ENCODE measurements around the gene KIF15.

Gene KIF15

DNA sequence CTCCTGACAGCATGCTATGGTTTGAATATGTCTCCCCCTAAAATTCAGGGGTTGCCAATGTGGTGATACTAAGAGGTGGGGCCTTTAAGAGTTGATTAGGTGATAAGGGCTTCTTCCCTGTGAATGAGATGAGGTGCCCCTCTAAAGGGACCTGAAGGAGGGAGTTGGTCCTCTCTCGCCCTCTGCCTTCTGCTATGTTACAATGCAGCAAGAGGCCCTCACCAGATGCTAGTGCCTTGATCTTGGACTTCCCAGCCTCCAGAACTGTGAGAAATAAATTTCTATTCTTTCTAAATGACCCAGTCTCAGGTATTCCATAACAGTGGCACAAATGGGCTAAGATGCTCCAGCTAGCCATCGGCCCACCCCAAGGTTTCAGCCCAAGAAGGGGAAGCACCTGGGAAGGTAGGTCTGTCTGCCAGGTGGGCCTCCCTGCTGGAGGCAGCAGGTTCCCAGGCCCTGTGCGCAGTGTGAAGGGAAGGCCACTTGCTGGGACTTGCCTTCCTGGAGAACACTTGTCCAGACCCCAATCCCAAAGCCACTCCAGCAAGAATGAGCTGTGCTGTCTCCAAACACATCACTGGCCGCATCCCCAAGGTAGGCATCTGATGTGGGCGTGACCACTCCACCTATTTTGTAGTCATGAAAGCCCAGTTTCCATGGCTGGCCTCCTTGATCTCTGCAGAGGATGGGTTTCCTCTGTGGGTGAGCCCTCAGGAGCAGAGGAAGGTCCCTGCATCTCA lies 121.8 kb downstream of the KIF15 start:
- DNase-seq (ENCODE audit: low read depth), result no peak

DNA sequence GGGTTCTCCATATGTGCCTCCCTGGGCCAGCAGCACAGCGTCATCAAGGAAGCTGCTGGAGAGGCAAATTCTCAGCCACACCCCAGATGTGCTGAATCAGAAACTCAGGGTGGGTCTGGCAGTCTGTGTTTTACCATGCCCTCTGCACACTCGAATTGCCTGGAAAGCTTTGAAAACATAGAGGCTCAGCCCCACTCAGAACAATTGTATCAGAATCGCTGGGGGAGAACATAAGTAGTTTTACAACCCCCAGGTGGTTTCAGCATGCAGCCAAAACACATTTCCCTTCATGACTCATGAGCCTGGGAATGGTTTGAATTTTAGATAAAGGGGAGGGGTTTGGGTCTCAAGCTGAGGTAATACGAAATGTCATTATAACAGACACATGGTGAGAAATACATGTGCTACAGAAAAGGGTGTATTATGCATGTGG lies 122.4 kb downstream of the KIF15 start:
- no peak for DNase-seq (ENCODE audit: low read depth)

DNA sequence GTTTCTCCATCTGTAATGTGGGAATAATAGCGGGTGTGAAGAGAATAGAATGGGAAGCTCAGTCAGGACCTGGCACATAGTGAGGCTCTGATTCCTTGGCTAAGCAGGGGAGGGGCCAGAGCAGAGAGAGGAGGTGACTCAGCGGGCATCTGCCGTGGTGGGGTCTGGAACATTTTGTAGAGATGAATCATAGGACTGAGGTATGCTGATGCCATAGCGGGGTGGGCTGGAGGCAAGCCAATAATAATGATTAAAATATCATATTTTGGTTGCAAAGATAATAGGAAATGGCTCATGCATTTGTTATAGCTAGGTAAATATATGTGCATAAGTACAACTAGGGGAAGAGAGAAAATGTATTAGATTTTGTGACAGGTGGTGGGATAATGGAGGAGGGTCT lies 124.0 kb downstream of the KIF15 start:
- DNase-seq (ENCODE audit: low read depth), result no peak

DNA sequence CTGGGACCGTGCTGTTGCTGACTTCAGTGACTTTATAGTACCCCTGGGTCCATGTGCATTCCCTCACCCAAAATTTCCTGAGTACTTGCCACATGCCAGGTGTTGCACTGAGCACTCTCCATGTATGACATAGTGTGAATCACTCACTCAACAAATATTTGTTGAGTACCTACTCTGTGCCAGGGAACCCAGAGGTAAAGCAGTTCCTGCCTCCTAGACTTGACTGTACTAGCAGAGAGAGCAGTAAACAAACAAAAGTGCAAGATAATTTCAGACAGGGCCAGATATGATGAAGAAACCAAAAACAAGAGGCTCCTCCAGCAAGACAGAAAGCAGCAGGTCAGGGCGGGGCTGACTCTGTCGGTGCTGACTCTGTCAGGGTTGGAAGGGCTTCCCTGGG lies 125.0 kb downstream of the KIF15 start:
- no peak for DNase-seq (ENCODE audit: low read depth)

DNA sequence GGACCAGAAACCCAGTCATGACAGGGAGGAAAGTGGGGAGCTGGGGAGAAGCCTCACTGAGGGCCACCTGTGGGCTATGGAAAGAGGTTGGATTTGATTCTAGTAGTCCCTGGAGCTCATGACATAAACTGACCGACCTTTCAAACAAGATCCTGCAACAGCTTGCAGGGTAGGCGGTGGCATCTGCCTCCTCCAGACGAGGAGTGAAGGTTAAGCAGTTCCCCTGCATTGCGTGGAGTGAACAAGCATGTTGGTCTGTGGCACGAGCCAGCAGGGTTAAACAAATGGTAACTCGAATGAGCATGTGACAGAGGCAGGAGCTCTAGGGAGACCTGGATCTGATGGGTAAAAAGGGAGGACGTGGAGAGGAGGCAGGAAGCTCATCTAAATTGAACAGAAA lies 125.5 kb downstream of the KIF15 start:
- DNase-seq (ENCODE audit: low read depth), result no peak

DNA sequence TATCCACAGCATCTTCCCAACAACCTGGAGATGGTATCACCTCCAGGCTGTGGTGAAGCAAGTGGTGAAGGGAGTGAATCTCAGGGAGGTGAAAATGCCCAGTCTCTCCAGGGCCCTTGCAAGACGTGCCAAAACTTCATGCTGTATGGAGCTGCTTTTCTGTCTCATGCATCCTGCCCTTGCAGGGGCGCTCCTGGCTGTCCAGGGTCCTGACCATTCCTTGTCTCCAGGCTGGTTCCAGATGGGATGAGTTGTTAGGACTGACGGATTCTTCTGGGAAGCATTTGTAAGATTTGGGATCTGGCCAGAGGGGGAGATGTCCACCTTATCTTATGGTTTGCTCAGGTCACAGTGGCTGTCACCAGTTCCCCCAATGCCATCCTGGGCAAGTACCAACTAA lies 128.7 kb downstream of the KIF15 start:
- no peak for DNase-seq (ENCODE audit: low read depth)

DNA sequence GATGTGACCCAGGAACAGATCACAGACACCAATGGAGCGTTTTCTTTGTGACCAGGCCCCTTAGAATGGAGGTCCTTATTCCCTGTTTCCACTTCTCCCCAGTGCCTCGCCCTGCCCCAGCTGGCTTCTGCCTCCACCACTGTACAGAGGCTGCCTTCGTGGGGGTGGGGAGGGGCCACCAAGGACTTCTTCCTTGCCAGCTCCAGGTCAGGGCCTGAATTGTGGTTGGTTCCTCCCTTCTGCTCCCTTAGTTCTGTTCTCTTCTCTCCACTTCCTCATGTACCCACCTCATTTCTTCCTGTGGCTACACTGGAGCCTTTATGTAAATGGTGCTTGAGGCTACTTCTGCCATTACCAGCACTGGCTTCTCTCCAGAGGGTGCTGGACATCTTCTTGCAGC lies 129.3 kb downstream of the KIF15 start:
- no peak for DNase-seq (ENCODE audit: low read depth)

DNA sequence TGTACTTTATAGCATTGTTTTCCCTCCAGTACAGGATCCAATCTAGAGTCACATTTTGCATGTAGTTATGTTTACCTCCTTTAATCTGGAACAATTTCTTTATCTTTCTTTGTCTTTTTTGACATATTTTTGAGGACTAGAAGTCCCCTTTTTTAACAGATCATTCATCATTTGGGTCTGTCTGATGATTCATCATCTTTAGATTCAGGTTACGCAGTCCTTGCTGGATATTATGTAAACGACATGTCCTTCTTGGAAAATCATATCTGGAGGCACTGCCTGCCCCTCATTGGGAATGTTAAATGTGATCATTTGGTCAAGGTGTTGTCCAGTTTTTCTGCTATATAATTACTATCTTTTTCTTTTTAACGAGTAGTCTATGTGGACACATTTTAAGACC lies 131.1 kb downstream of the KIF15 start:
- no peak for DNase-seq (ENCODE audit: low read depth)

DNA sequence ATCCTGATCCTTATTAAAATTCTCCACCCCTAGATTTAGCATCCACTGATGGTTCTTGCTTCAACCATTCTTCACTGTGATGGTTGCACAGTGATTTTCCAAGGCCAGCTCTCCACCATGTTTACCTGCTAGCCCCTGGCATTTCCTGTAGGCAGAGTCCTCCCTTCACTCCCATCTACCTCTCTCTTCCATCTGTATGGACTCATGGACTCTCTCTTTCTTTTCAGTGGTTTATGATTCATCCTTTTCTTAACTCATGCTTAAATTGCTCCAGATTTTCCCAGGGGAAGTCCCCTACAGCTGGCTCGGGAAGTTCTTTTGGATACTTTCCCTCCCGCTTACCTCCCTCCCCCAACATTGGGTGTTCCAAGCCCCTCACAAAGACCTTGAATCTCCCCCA lies 131.5 kb downstream of the KIF15 start:
- DNase-seq (ENCODE audit: low read depth), result no peak

DNA sequence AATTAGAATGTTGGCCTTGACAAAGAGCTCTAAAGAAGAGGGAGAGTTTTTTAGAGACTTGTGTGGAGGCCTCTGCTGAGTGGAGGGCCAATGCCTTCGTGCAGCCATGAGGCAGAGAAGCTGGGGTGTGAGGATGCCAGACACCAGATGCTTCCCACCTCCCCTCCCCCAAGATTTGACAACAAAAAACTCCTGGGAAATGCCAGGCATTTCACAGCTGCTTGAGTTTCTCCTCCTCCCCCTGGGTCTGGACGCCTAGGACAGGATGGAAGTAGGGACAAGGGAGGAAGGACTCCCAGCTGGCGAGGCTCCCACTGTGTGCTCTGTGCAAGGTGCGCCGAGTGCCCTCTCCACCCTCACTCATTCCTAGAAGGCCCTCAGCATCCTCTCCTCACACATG lies 132.9 kb downstream of the KIF15 start:
- DNase-seq (ENCODE audit: low read depth), result no peak

DNA sequence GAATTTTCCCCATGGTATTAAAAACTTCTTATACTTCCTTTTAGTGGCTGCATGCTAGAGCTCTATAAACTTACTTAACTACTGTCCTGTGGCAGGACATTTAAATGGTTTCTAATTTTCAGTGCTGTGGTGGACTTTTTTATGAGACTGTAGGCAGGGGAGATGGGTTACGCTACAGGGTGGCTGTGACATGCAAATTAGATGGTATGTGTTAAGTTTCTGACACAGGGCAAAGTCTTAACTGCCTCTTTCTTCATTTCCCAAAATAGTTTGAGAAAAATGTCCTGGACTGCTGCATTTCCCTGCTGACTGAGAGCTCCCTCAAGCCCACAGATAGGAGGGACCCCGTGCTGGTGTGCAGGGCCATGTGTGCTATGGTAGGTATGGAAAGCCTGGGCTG lies 134.8 kb downstream of the KIF15 start:
- DNase-seq (ENCODE audit: low read depth), result no peak

DNA sequence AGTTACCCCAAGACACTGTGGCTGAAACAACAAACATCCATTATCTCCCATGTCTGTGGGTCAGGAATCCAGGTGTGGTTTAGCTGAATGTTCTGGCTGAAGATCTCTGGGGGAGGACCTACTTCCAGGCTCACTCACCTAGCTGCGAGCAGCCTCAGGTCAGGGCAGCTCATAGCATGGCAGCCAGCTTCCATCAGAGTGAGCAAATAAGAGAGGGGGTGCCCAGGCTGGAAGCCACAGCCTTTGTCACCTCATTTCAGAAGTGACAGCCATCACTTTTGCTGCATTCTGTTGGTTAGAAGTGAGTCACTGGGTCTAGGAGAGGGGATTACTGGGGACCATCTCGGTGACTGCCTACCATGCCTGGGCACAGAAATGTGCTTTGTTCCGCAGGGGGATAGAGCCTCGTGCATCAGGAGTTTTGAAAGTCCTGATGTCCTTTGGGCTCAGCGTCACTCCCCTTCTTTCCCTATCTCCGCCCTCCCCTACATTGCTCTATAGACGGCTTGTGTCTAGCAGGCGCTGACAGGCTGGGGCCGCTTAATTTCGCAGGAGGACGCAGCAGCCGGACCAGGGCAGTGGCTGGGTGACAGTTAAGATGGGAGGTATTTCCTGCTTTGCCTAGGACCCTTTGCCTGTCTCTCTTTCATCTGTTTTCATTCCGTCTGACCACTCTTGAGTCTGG lies 138.2 kb downstream of the KIF15 start:
- DNase-seq (ENCODE audit: low read depth), result no peak

DNA sequence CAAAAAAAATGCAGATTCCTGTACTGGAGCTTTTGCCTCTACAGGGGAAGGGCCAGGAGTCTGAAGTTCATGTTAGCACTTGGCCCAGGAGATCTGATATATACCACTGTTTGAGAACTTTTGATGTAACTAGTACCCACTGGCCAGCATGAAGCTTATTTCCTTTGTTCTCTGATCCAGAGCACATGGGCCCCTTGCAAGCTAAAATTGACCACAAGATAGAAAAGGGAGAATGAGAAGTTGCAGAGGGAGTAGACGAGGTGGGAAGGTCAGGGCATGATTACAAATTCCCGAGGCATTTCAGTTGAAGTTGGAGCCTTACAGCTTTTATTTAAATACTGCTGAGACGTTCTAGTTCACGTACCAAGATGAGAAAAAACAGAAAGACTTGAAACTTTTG lies 141.0 kb downstream of the KIF15 start:
- no peak for DNase-seq (ENCODE audit: low read depth)
